Adipose tissue (tissue), 3 donors: ENCODE results near the gene MICALL2. TPM values are rescaled to one million over a fixed set of nuclear protein-coding genes. Genes with fewer than 3 reads are reported as not detected.
"Not testable (repeated sequence)": the region's sequence is repeated elsewhere in the genome, so short reads cannot be mapped to it uniquely, and the experiment has no call there.

Experiments
- H3K27ac ChIP-seq: one replicate; pipeline ENCODE4 v1.5.1; 2013; ENCODE audit warnings: low read depth, low read length
- WGBS, 3 donors: extraction: QIAGEN DNeasy Blood & Tissue Kit; methylation state at CpG; one replicate each; pipeline ENCODE4 v1.1.7; 2013; 5-methylcytosine and 5-hydroxymethylcytosine counted together
- polyA plus RNA-seq, 3 donors: library from polyadenylated mRNA; stranded (reverse); fragments of 200-250 nt; gene quantifications; one replicate each; pipeline ENCODE4 v1.2.3, GENCODE V29; 2013
- donor health status: healthy with polysubstance abuse.
- donor health status: Bipolar disorder and iron deficiency.
- donor health status: healthy.

Gene MICALL2
- polyA plus RNA-seq, 3 donors, result 8.5 to 24.2 (median 20.9) TPM

GRCh38 chr7:1457059-1457948 is 2.0 kb downstream of the MICALL2 start:
- 64 to 77% (median 64%) methylated on average over 17 to 18 of the region's 18 CpGs for WGBS, 3 donors
- H3K27ac ChIP-seq, result no peak overlapping the region

- H3K27ac ChIP-seq, result no peak overlapping the region
- WGBS, 3 donors, result 78 to 88% (median 80%) methylated on average over 13 of the region's 13 CpGs
Measured at GRCh38 chr7:1455955-1456354, 3.3 kb downstream of the MICALL2 start.

- H3K27ac ChIP-seq, result no peak overlapping the region
Measured at GRCh38 chr7:1455241-1455939, 3.9 kb downstream of the MICALL2 start.

GRCh38 chr7:1454542-1454941 is 4.7 kb downstream of the MICALL2 start:
- no peak overlapping the region for H3K27ac ChIP-seq
- 43 to 60% (median 51%) methylated on average over 14 of the region's 14 CpGs for WGBS, 3 donors

More at GRCh38 chr7:1455241-1455939, 3.9 kb downstream of the MICALL2 start:
- 29 to 71% (median 63%) methylated on average over 21 to 26 of the region's 26 CpGs for WGBS, 3 donors

- WGBS, 3 donors, result 70 to 80% (median 74%) methylated on average over 19 of the region's 19 CpGs
Measured at GRCh38 chr7:1452205-1452604, 7.1 kb downstream of the MICALL2 start.

GRCh38 chr7:1450987-1451386 is 8.3 kb downstream of the MICALL2 start:
- 84 to 94% (median 92%) methylated on average over 11 of the region's 11 CpGs for WGBS, 3 donors
- H3K27ac ChIP-seq, result no peak overlapping the region

More at GRCh38 chr7:1452205-1452604, 7.1 kb downstream of the MICALL2 start:
- H3K27ac ChIP-seq, result no peak overlapping the region

- 83 to 91% (median 86%) methylated on average over 13 to 18 of the region's 18 CpGs for WGBS, 3 donors
- H3K27ac ChIP-seq, result no peak overlapping the region
Measured at GRCh38 chr7:1450431-1450830, 8.8 kb downstream of the MICALL2 start.

GRCh38 chr7:1449951-1450350 is 9.3 kb downstream of the MICALL2 start:
- WGBS, 3 donors, result 75 to 88% (median 77%) methylated on average over 11 of the region's 11 CpGs
- H3K27ac ChIP-seq, result no peak overlapping the region

GRCh38 chr7:1449501-1449900 is 9.8 kb downstream of the MICALL2 start:
- no peak overlapping the region for H3K27ac ChIP-seq

GRCh38 chr7:1448958-1449357 is 10.3 kb downstream of the MICALL2 start:
- H3K27ac ChIP-seq, result no peak overlapping the region
- 91 to 94% (median 92%) methylated on average over 14 of the region's 14 CpGs for WGBS, 3 donors

More at GRCh38 chr7:1449501-1449900, 9.8 kb downstream of the MICALL2 start:
- WGBS, 3 donors, result 81 to 93% (median 92%) methylated on average over 13 of the region's 13 CpGs

GRCh38 chr7:1447551-1448244 is 11.6 kb downstream of the MICALL2 start:
- WGBS, 3 donors, result 62 to 72% (median 71%) methylated on average over 15 of the region's 15 CpGs
- no peak overlapping the region for H3K27ac ChIP-seq

- WGBS, 3 donors, result 86 to 90% (median 89%) methylated on average over 11 of the region's 11 CpGs
- no peak overlapping the region for H3K27ac ChIP-seq
Measured at GRCh38 chr7:1447112-1447511, 12.2 kb downstream of the MICALL2 start.

GRCh38 chr7:1446620-1447032 is 12.6 kb downstream of the MICALL2 start:
- H3K27ac ChIP-seq, result no peak overlapping the region
- 54 to 83% (median 82%) methylated on average over 12 to 17 of the region's 17 CpGs for WGBS, 3 donors

GRCh38 chr7:1446026-1446425 is 13.2 kb downstream of the MICALL2 start:
- 87 to 89% (median 89%) methylated on average over 3 to 4 of the region's 5 CpGs for WGBS, 3 donors
- not testable (repeated sequence) for H3K27ac ChIP-seq

GRCh38 chr7:1445341-1445740 is 13.9 kb downstream of the MICALL2 start:
- WGBS, 3 donors, result 84 to 92% (median 91%) methylated on average over 18 to 21 of the region's 21 CpGs
- no peak overlapping the region for H3K27ac ChIP-seq

GRCh38 chr7:1444925-1445322 is 14.3 kb downstream of the MICALL2 start:
- WGBS, 3 donors, result 84 to 88% (median 88%) methylated on average over 18 to 24 of the region's 24 CpGs
- H3K27ac ChIP-seq, result no peak overlapping the region

GRCh38 chr7:1444214-1444924 is 14.9 kb downstream of the MICALL2 start:
- H3K27ac ChIP-seq, result no peak overlapping the region
- WGBS, 3 donors, result 84 to 95% (median 93%) methylated on average over 43 to 45 of the region's 45 CpGs

GRCh38 chr7:1443587-1444200 is 15.6 kb downstream of the MICALL2 start:
- not testable (repeated sequence) for H3K27ac ChIP-seq
- WGBS, 3 donors, result 95 to 98% (median 96%) methylated on average over 18 to 23 of the region's 42 CpGs
